ENCODE results near the gene POU5F1. TPM values are rescaled to one million over a fixed set of nuclear protein-coding genes. Genes with fewer than 3 reads are reported as not detected.
A peak's percentile ranks its signal among the peaks of the same experiment; 100 is the strongest.

POU5F1 gene
- total RNA-seq, 1 donor from 2014 or later = 0.98 TPM

GRCh38 chr6:31132806-31133205 lies 37.7 kb downstream of the POU5F1 start:
- TF ChIP-seq POLR2AphosphoS5 (IDR thresholded peaks at IDR 0.05; ENCODE audit: insufficient read depth in 1 of 2, low read depth in 1 of 2) (no peak), CTCF (IDR thresholded peaks at IDR 0.05) (no peak)
- no peak overlapping the region for H3K4me3 ChIP-seq
- H3K27me3 ChIP-seq = no peaks in the 10 kb centered on the region
- H3K27ac ChIP-seq = no peak overlapping the region
- H3K9me3 ChIP-seq = no peaks in the 10 kb centered on the region
- DNase-seq (ENCODE audit: extremely low spot score in 2 of 2) = no peak
- peaks cover 8% of the 10 kb centered on the region for H3K4me1 ChIP-seq
- no peaks in the 10 kb centered on the region for H3K36me3 ChIP-seq
- intact Hi-C loops (cut with DNase I) = no loop called here

GRCh38 chr6:31131595-31131994 lies 38.9 kb downstream of the POU5F1 start:
- Histone ChIP-seq H3K36me3 (no peaks in the 10 kb centered on the region), H3K4me1 (peaks cover 8% of the 10 kb centered on the region), H3K27me3 (no peaks in the 10 kb centered on the region), H3K27ac (no peak overlapping the region), H3K4me3 (no peak overlapping the region), H3K9me3 (no peaks in the 10 kb centered on the region)
- no peak for DNase-seq (ENCODE audit: extremely low spot score in 2 of 2)
- TF ChIP-seq POLR2A (IDR thresholded peaks at IDR 0.05) = no peak
- intact Hi-C loops (cut with DNase I) = no loop called here

- Histone ChIP-seq H3K36me3 (no peaks in the 10 kb centered on the region), H3K27me3 (no peaks in the 10 kb centered on the region), H3K27ac (no peak overlapping the region), H3K4me1 (peaks cover 16% of the 10 kb centered on the region), H3K9me3 (no peaks in the 10 kb centered on the region), H3K4me3 (no peak overlapping the region)
- DNase-seq (ENCODE audit: extremely low spot score in 2 of 2) = no peak
- intact Hi-C loops (cut with DNase I) = no loop called here
- no peak for TF ChIP-seq POLR2A (IDR thresholded peaks at IDR 0.05)
- TF ChIP-seq POLR2AphosphoS5 (IDR thresholded peaks at IDR 0.05; ENCODE audit: insufficient read depth in 1 of 2, low read depth in 1 of 2) = no peak
- TF ChIP-seq CTCF (IDR thresholded peaks at IDR 0.05) = no peak
Measured at GRCh38 chr6:31130751-31131150, 39.7 kb downstream of the POU5F1 start.

GRCh38 chr6:31129130-31129529 lies 41.4 kb downstream of the POU5F1 start:
- DNase-seq (ENCODE audit: extremely low spot score in 2 of 2) = no peak
- H3K9me3 ChIP-seq = no peaks in the 10 kb centered on the region
- no peaks in the 10 kb centered on the region for H3K36me3 ChIP-seq
- peaks cover 27% of the 10 kb centered on the region for H3K4me1 ChIP-seq
- no peaks in the 10 kb centered on the region for H3K27me3 ChIP-seq
- no peak for TF ChIP-seq CTCF (IDR thresholded peaks at IDR 0.05)
- TF ChIP-seq POLR2AphosphoS5 (IDR thresholded peaks at IDR 0.05; ENCODE audit: insufficient read depth in 1 of 2, low read depth in 1 of 2) = no peak
- no peak for TF ChIP-seq POLR2A (IDR thresholded peaks at IDR 0.05)
- no peak overlapping the region for H3K4me3 ChIP-seq
- no peak overlapping the region for H3K27ac ChIP-seq
- intact Hi-C loops (cut with DNase I) = no loop called here

- intact Hi-C loops (cut with DNase I) = no loop called here
Measured at GRCh38 chr6:31128093-31128676, 42.3 kb downstream of the POU5F1 start.

More at GRCh38 chr6:31128093-31128676, 42.3 kb downstream of the POU5F1 start:
- Histone ChIP-seq H3K27me3 (no peaks in the 10 kb centered on the region), H3K27ac (no peak overlapping the region), H3K4me1 (peaks cover 33% of the 10 kb centered on the region), H3K36me3 (no peaks in the 10 kb centered on the region), H3K4me3 (no peak overlapping the region), H3K9me3 (no peaks in the 10 kb centered on the region)
- no peak for DNase-seq (ENCODE audit: extremely low spot score in 2 of 2)
- peak in 1 of 2 donors; percentile 36 for TF ChIP-seq POLR2AphosphoS5 (IDR thresholded peaks at IDR 0.05; ENCODE audit: insufficient read depth in 1 of 2, low read depth in 1 of 2)
- TF ChIP-seq POLR2A (IDR thresholded peaks at IDR 0.05) = no peak
- peak; percentile 42 to 64 (median 61) for TF ChIP-seq CTCF (IDR thresholded peaks at IDR 0.05)
